ENCODE data around the gene PRDM16.

- TF ChIP-seq CTCF (conservative IDR thresholded peaks at IDR 0.05; ENCODE audit: low read depth, low read length): no peak
- TF ChIP-seq EZH2 (IDR thresholded peaks at IDR 0.05; ENCODE audit: low read length, unreplicated experiment): no peak
- TF ChIP-seq EZH2phosphoT487 (IDR thresholded peaks at IDR 0.05; ENCODE audit: borderline replicate concordance, low read length): no peak
These were observed 388.2 kb downstream of the PRDM16 start for GRCh38 chr1:3456964-3457909.
